Activated naive CD4-positive, alpha-beta T cell treated with anti-CD3 and anti-CD28 coated beads for 36 hours (primary cell): ENCODE measurements around the gene NOTCH1. TPM values are rescaled to one million over a fixed set of nuclear protein-coding genes. Genes with fewer than 3 reads are reported as not detected.

Source experiments
- CTCF ChIA-PET: fragments of 350-600 bp; sonication (Branson Sonifier 250); formaldehyde crosslinking; loops from one replicate; lab custom pipeline; 2021; ENCODE audit warnings: antibody characterized with exemption; lab: Charles Lee
- DNase-seq: peaks from one replicate; pipeline ENCODE4 v3.0.0-alpha.2; 2020
- H3K27ac Mint-ChIP-seq: one replicate; pipeline ENCODE4 v1.8.0; 2021; ENCODE audit warnings: mild to moderate bottlenecking, mixed read lengths
- H3K27me3 Mint-ChIP-seq: one replicate; pipeline ENCODE4 v1.8.0; 2021; ENCODE audit warnings: low read depth, mixed read lengths
- H3K36me3 Mint-ChIP-seq: one replicate; pipeline ENCODE4 v1.8.0; 2021; ENCODE audit warnings: low read depth, mixed read lengths
- H3K4me1 Mint-ChIP-seq: one replicate; pipeline ENCODE4 v1.8.0; 2021; ENCODE audit warnings: low read depth, mixed read lengths
- H3K4me3 Mint-ChIP-seq: one replicate; pipeline ENCODE4 v1.8.0; 2021; ENCODE audit warnings: mild to moderate bottlenecking, moderate library complexity, mixed read lengths
- H3K9me3 Mint-ChIP-seq: one replicate; pipeline ENCODE4 v1.8.0; 2021; ENCODE audit warnings: mixed read lengths
- intact Hi-C: fragments of 100-400 bp; cut with micrococcal nuclease; formaldehyde crosslinking; loops from one replicate; pipeline ENCODE4 v1.15.1; 2023
- total RNA-seq, 2 experiments: library from RNA; stranded (reverse); gene quantifications; one replicate each; pipeline ENCODE4 v1.2.3, GENCODE V29; 2021

The NOTCH1 gene
- total RNA-seq, 2 experiments from 2014 or later, result 71.4 to 80.2 TPM

- no peak for DNase-seq
- Mint-ChIP-seq H3K27me3 (no peaks in the 10 kb centered on the region), H3K4me3 (no peak overlapping the region), H3K27ac (no peak overlapping the region), H3K4me1 (no peaks in the 10 kb centered on the region), H3K36me3 (peaks cover 5% of the 10 kb centered on the region), H3K9me3 (no peaks in the 10 kb centered on the region)
- intact Hi-C loops, result no loop called here
- CTCF ChIA-PET, result no interaction called here
These were observed 26.4 kb downstream of the NOTCH1 start for GRCh38 chr9:136519263-136520052.

- H3K27me3 Mint-ChIP-seq, result no peaks in the 10 kb centered on the region
- no peak overlapping the region for H3K27ac Mint-ChIP-seq
- peaks cover 5% of the 10 kb centered on the region for H3K36me3 Mint-ChIP-seq
- CTCF ChIA-PET, result no interaction called here
- no peaks in the 10 kb centered on the region for H3K4me1 Mint-ChIP-seq
- no peak for DNase-seq
- no peaks in the 10 kb centered on the region for H3K9me3 Mint-ChIP-seq
- H3K4me3 Mint-ChIP-seq, result no peak overlapping the region
- intact Hi-C loops, result no loop called here
These were observed 27.2 kb downstream of the NOTCH1 start for GRCh38 chr9:136518623-136519022.

- CTCF ChIA-PET, result no interaction called here
- Mint-ChIP-seq H3K4me1 (no peaks in the 10 kb centered on the region), H3K9me3 (no peaks in the 10 kb centered on the region), H3K36me3 (peaks cover 10% of the 10 kb centered on the region), H3K27ac (no peak overlapping the region), H3K27me3 (no peaks in the 10 kb centered on the region), H3K4me3 (no peak overlapping the region)
- intact Hi-C loops, result no loop called here
- no peak for DNase-seq
These were observed 27.9 kb downstream of the NOTCH1 start for GRCh38 chr9:136517950-136518349.

- Mint-ChIP-seq H3K27ac (no peak overlapping the region), H3K9me3 (no peaks in the 10 kb centered on the region), H3K4me1 (no peaks in the 10 kb centered on the region), H3K36me3 (peaks cover 10% of the 10 kb centered on the region), H3K4me3 (no peak overlapping the region), H3K27me3 (no peaks in the 10 kb centered on the region)
- CTCF ChIA-PET, result no interaction called here
- DNase-seq, result no peak
- intact Hi-C loops, result no loop called here
These were observed 28.7 kb downstream of the NOTCH1 start for GRCh38 chr9:136517012-136517743.

DNA sequence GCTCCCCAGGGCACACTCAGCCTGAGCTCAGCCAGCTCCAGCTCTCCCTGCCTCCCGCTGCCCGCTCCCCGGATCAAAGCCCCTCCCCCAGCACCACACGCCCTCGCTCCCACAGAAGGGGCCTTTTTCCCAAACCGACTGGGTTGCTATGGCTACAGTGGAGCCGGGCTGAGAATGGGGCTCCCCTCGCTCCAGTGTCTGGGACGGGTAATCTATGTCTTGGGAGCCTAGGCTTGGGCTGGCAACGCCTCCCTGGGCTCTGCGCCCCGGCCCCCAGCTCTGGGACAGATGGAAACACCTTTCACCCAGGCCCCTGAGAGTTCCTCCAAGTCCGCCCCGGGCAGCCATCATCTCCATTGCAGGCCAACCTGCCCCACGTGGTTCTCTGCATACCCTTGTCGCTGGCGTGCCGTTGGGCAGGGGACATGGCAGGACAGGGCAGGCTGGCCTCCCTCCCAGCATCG is 29.6 kb downstream of the NOTCH1 start:
- intact Hi-C loops, result no loop called here

GRCh38 chr9:136515276-136515675 is 30.6 kb downstream of the NOTCH1 start:
- CTCF ChIA-PET, result no interaction called here
- Mint-ChIP-seq H3K4me3 (no peak overlapping the region), H3K27me3 (no peaks in the 10 kb centered on the region), H3K4me1 (no peaks in the 10 kb centered on the region), H3K27ac (no peak overlapping the region), H3K36me3 (peaks cover 10% of the 10 kb centered on the region), H3K9me3 (no peaks in the 10 kb centered on the region)
- intact Hi-C loops, result no loop called here
- no peak for DNase-seq

More for the DNA sequence above, 29.6 kb downstream of the NOTCH1 start:
- CTCF ChIA-PET, result no interaction called here
- no peak overlapping the region for H3K27ac Mint-ChIP-seq
- H3K9me3 Mint-ChIP-seq, result no peaks in the 10 kb centered on the region
- H3K36me3 Mint-ChIP-seq, result peaks cover 10% of the 10 kb centered on the region
- H3K4me1 Mint-ChIP-seq, result no peaks in the 10 kb centered on the region
- H3K4me3 Mint-ChIP-seq, result no peak overlapping the region
- DNase-seq, result no peak
- no peaks in the 10 kb centered on the region for H3K27me3 Mint-ChIP-seq

DNA sequence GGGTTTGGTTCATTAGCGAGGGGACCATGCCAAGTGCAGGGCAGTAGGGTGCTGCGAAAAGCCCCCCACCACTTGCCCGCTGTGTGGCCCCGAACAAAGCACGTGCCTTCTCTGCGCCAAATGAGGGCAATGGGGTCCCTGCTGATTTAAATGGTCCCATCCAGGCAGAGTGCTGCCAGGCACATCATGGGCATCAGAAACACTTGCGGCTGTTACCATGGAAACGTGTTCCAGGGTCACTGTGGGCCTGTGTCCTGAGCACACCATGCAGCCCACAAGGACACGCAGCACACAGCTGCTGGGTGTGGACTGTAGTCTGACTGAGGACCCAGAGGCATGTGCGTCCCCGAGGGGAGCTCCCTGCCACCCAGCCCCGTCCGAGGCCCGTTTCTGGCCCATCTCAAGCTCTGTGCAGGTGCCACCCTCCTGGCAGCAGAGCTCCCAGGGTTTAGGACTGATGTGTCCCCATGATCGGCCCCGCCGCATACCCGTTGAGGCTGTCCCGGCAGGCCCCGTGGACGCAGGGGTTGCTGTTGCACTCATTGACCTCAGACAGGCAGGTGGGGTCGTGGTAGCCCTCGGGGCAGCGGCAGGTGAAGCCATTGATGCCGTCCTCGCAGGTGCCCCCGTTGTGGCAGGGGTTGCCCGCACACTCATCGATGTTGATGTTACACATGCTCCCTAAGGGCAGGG is 31.7 kb downstream of the NOTCH1 start:
- no peak for DNase-seq
- intact Hi-C loops, result no loop called here
- CTCF ChIA-PET, result no interaction called here
- H3K27me3 Mint-ChIP-seq, result no peaks in the 10 kb centered on the region
- H3K27ac Mint-ChIP-seq, result no peak overlapping the region
- H3K9me3 Mint-ChIP-seq, result no peaks in the 10 kb centered on the region
- no peak overlapping the region for H3K4me3 Mint-ChIP-seq
- no peaks in the 10 kb centered on the region for H3K4me1 Mint-ChIP-seq
- peaks cover 10% of the 10 kb centered on the region for H3K36me3 Mint-ChIP-seq

DNA sequence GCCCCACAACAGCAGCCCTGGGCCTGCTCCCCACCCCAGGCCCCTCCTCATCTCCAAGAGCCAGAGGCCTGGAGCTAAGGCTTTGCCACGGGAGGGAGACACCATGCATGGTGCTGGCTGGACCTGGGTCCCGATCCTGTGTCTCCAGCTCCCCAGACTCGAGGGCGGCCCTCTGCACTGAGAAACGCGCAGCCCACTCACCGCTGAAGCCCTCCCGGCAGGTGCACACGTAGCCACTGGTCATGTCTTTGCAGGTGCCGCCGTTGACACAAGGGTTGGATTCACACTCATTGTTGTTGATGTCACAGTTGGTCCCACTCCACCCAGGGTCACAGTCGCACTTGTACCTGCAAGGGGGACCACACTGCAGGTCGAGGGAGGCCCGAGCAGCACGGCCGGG is 32.7 kb downstream of the NOTCH1 start:
- H3K27ac Mint-ChIP-seq, result no peak overlapping the region
- intact Hi-C loops, result no loop called here
- H3K27me3 Mint-ChIP-seq, result no peaks in the 10 kb centered on the region
- no peak for DNase-seq
- no peaks in the 10 kb centered on the region for H3K4me1 Mint-ChIP-seq
- no peak overlapping the region for H3K4me3 Mint-ChIP-seq
- CTCF ChIA-PET, result no interaction called here
- peaks cover 10% of the 10 kb centered on the region for H3K36me3 Mint-ChIP-seq
- H3K9me3 Mint-ChIP-seq, result no peaks in the 10 kb centered on the region

- intact Hi-C loops, result no loop called here
- CTCF ChIA-PET, result no interaction called here
- H3K9me3 Mint-ChIP-seq, result no peaks in the 10 kb centered on the region
These were observed 33.2 kb downstream of the NOTCH1 start for GRCh38 chr9:136512651-136513071.

DNA sequence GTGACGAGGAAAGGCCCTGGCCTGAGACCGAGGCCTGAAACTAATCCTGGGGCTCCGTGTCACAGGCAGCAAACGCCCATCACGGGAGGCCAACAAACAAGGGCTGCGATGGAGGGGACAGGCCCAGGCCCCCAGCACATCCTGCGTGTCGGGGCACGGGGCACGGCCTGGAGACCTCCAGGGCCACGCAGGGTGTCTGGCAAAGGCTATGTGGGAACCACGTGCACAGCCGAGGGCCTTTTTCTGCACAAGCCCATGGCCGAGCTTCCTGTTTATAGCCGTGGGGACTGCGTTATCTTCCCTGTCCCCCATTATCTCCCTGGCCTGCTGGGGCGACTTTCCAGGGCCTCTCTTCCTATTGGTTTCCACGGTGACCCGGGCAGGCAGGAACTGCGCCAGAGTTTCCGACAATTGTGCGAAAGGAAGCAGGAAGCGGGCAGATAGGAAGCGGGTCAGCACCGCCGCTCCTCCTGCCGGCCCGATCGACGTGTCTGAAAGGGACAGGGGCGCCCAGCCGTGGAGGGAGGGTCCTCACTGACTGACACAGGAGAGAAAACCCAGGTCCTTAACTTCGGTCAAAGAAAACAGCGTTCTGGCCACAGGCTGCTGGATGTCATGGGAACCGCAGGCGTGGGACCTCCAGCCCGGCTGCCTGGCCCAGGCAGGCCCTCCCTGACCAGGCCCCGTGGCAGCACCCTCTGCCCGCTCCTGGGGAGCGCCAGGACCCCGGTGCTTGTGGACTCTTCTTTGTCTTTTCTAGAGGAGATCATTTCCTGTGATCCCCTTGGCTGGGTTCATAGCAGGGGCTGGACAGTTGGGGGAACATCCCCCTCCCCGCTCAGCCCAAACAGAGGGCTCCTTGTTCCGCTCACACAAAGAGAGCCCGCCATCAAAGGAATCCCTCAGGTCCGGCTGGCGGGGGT is 33.9 kb downstream of the NOTCH1 start:
- Mint-ChIP-seq H3K9me3 (no peaks in the 10 kb centered on the region), H3K27ac (no peak overlapping the region), H3K4me3 (no peak overlapping the region), H3K27me3 (no peaks in the 10 kb centered on the region), H3K4me1 (no peaks in the 10 kb centered on the region), H3K36me3 (peaks cover 10% of the 10 kb centered on the region)
- CTCF ChIA-PET, result no interaction called here
- DNase-seq, result no peak
- intact Hi-C loops, result no loop called here

More at GRCh38 chr9:136512651-136513071, 33.2 kb downstream of the NOTCH1 start:
- Mint-ChIP-seq H3K27me3 (no peaks in the 10 kb centered on the region), H3K4me3 (no peak overlapping the region), H3K36me3 (peaks cover 10% of the 10 kb centered on the region), H3K4me1 (no peaks in the 10 kb centered on the region), H3K27ac (no peak overlapping the region)
- peak; percentile 49 for DNase-seq

DNA sequence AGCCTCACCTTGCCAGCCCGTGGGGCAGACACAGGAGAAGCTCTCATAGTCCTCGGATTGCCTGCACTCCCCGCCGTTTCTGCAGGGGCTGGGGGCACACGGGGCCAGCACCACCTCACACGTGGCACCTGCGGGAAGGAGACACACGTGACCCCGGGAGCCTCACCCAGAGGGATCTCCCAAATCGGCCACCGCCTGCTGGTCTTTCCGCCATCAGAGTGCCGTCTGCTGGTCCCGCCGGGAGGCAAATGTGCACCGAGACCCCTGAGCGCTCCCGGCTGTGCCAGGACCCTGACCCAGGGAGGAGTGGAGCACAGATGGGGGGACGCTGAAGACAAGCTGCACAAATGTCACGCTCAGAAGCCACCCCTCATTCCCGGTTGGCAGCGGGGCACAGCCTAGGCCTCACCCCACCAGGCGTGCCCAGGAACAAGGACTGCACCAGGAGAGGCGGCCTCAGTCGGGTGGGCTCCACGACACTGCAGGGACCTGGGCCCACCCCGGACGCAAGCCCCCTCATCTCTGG is 34.6 kb downstream of the NOTCH1 start:
- no peaks in the 10 kb centered on the region for H3K4me1 Mint-ChIP-seq
- H3K27ac Mint-ChIP-seq, result no peak overlapping the region
- H3K27me3 Mint-ChIP-seq, result no peaks in the 10 kb centered on the region
- no peak for DNase-seq
- intact Hi-C loops, result no loop called here
- CTCF ChIA-PET, result no interaction called here
- peaks cover 6% of the 10 kb centered on the region for H3K36me3 Mint-ChIP-seq
- no peak overlapping the region for H3K4me3 Mint-ChIP-seq
- H3K9me3 Mint-ChIP-seq, result no peaks in the 10 kb centered on the region
